Lower lobe of right lung (tissue), 2 donors: ENCODE results near the gene PPP1R14C. TPM values are rescaled to one million over a fixed set of nuclear protein-coding genes. Genes with fewer than 3 reads are reported as not detected.

Experiments
- ATAC-seq, 2 donors: fragments of 200-7000 bp; cut with Tn5 transposase; one replicate each; pipeline ENCODE4 v1.9.1; 2020 to 2022; ENCODE audit warnings: mild to moderate bottlenecking in 2 of 2, moderate library complexity in 2 of 2
- DNase-seq: peaks from one replicate; pipeline ENCODE4 v3.0.0-alpha.2; 2020
- H3K27ac ChIP-seq: fragments of 200-600 bp; one replicate; pipeline ENCODE4 v1.8.0; 2022
- H3K27me3 ChIP-seq: fragments of 200-600 bp; one replicate; pipeline ENCODE4 v1.8.0; 2022; ENCODE audit warnings: low read depth
- H3K36me3 ChIP-seq: fragments of 200-600 bp; one replicate; pipeline ENCODE4 v1.8.0; 2022; ENCODE audit warnings: mild to moderate bottlenecking
- H3K4me1 ChIP-seq: fragments of 200-600 bp; one replicate; pipeline ENCODE4 v1.8.0; 2022
- H3K4me3 ChIP-seq: fragments of 200-600 bp; one replicate; pipeline ENCODE4 v1.8.0; 2022; ENCODE audit warnings: mild to moderate bottlenecking
- H3K9me3 ChIP-seq: fragments of 200-600 bp; one replicate; pipeline ENCODE4 v1.8.0; 2022
- intact Hi-C: fragments of 100-400 bp; cut with DNase I; formaldehyde crosslinking; loops from one replicate; pipeline ENCODE4 v1.11.0; 2022
- total RNA-seq: library from RNA; stranded (reverse); fragmentation: NEBNext Ultra II Directional; extraction: Animal tissue kit (Norgen Biotek cat#: 25700); gene quantifications from one replicate; pipeline ENCODE4 v1.2.1, GENCODE V29; 2021
- TF ChIP-seq, protein P1 (sequence below): fragments of 200-600 bp; IDR thresholded peaks from one replicate; pipeline ENCODE4 v1.8.0; 2022; ENCODE audit warnings: antibody characterized with exemption, mild to moderate bottlenecking
- donor health status: DM: no; HTN: yes; CAD: no; lungs with severe emphysema.

PPP1R14C gene
- total RNA-seq, 1 donor from 2014 or later, result 15.4 TPM

DNA sequence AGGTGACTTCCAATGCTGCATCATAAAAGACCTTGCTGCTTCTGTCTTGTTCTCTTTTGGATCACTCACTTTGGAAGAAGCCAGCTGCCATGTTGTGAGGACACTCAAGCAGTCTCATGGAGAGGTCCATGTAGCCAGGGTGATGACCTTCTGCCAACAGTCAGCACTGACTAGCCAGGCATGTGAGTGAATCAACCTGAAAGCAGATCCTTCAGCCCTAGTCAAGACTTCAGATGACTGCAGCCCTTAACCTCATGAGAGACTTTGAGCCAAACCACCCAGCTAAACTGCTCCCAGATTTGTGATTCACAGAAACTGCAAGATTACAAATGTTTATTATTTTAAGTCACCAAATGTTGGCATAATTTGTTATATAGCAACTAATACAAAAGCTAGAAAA, 140.0 kb downstream of the PPP1R14C start:
- intact Hi-C loops, result no loop called here

GRCh38 chr6:150286460-150286859, 143.6 kb downstream of the PPP1R14C start:
- ATAC-seq, result no peak
- no peaks in the 10 kb centered on the region for H3K9me3 ChIP-seq
- no peak for DNase-seq
- no peaks in the 10 kb centered on the region for H3K36me3 ChIP-seq
- no peaks in the 10 kb centered on the region for H3K4me1 ChIP-seq
- no peak overlapping the region for H3K4me3 ChIP-seq
- no peaks in the 10 kb centered on the region for H3K27me3 ChIP-seq
- intact Hi-C loops, result no loop called here
- TF ChIP-seq, protein P1, sequence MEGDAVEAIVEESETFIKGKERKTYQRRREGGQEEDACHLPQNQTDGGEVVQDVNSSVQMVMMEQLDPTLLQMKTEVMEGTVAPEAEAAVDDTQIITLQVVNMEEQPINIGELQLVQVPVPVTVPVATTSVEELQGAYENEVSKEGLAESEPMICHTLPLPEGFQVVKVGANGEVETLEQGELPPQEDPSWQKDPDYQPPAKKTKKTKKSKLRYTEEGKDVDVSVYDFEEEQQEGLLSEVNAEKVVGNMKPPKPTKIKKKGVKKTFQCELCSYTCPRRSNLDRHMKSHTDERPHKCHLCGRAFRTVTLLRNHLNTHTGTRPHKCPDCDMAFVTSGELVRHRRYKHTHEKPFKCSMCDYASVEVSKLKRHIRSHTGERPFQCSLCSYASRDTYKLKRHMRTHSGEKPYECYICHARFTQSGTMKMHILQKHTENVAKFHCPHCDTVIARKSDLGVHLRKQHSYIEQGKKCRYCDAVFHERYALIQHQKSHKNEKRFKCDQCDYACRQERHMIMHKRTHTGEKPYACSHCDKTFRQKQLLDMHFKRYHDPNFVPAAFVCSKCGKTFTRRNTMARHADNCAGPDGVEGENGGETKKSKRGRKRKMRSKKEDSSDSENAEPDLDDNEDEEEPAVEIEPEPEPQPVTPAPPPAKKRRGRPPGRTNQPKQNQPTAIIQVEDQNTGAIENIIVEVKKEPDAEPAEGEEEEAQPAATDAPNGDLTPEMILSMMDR, result no peak
- no peak overlapping the region for H3K27ac ChIP-seq

More for the DNA sequence above, 140.0 kb downstream of the PPP1R14C start:
- TF ChIP-seq, protein P1, result no peak
- Histone ChIP-seq H3K27me3 (no peaks in the 10 kb centered on the region), H3K4me1 (no peaks in the 10 kb centered on the region), H3K9me3 (no peaks in the 10 kb centered on the region), H3K4me3 (no peak overlapping the region), H3K36me3 (no peaks in the 10 kb centered on the region), H3K27ac (no peak overlapping the region)
- DNase-seq (no peak), ATAC-seq (no peak)

- H3K9me3 ChIP-seq, result no peaks in the 10 kb centered on the region
- H3K4me1 ChIP-seq, result no peaks in the 10 kb centered on the region
- no peak overlapping the region for H3K4me3 ChIP-seq
- no peak for ATAC-seq
- H3K27me3 ChIP-seq, result no peaks in the 10 kb centered on the region
- no peaks in the 10 kb centered on the region for H3K36me3 ChIP-seq
- H3K27ac ChIP-seq, result no peak overlapping the region
- DNase-seq, result no peak
- intact Hi-C loops, result no loop called here
- TF ChIP-seq, protein P1, result no peak
Observed at GRCh38 chr6:150286912-150287311, 144.1 kb downstream of the PPP1R14C start.

DNA sequence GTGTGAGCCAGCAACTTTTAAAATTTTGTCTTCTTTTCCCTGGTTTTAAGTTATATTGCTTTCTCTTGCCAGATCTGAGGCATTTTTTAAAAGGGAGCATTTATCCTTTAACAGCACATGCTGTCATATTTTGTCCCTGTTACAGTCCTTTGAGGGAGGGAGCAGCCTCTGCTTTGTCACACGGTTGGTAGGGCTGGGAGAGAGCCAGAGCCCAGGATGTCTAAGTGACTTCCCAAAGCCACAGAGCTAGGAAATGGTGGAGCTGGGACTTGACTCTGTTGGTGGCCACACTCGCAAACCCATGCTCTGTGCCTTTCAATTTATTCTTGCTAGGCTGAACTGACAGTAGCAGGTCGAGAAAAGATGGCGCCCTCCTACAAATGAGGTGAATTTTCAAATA, 145.6 kb downstream of the PPP1R14C start:
- intact Hi-C loops, result no loop called here
- TF ChIP-seq, protein P1, result no peak
- H3K27me3 ChIP-seq, result no peaks in the 10 kb centered on the region
- ATAC-seq (no peak), DNase-seq (no peak)
- no peaks in the 10 kb centered on the region for H3K9me3 ChIP-seq
- H3K4me1 ChIP-seq, result peaks cover 3% of the 10 kb centered on the region
- H3K4me3 ChIP-seq, result no peak overlapping the region
- H3K36me3 ChIP-seq, result no peaks in the 10 kb centered on the region
- no peak overlapping the region for H3K27ac ChIP-seq

DNA sequence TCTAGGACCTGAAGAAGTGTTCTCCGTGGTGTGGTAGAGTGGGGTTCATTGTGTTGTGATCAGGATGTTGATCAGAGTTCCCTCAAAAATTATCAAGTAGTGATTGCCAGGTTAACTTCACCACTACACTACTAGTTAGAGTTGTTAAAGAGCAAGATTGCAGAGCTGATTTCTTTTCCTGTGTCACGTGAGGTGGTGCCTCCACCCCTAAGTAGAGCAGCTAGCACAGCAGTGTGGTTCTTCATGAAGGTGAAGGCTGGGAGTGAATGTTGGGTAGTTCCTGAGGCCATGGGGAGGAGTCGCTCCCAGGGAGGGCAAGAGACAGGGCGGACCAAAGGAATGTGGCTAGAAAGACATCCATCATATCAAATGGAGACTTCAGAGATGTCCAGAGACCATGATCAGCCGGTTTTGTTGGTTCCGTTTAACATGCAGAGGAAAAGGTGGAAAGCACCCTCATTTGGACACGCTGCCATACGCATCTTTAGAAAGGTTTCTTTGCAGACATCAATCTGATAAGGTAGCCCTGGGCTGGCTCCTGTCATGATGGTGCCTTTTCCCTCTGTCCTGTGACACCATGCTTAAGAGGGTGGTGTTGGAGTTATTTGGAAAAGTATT, 146.7 kb downstream of the PPP1R14C start:
- ATAC-seq, result no peak
- no peaks in the 10 kb centered on the region for H3K27me3 ChIP-seq
- intact Hi-C loops, result no loop called here
- TF ChIP-seq, protein P1, result no peak
- H3K36me3 ChIP-seq, result no peaks in the 10 kb centered on the region
- no peak overlapping the region for H3K27ac ChIP-seq
- peaks cover 6% of the 10 kb centered on the region for H3K4me1 ChIP-seq
- H3K4me3 ChIP-seq, result no peak overlapping the region
- no peaks in the 10 kb centered on the region for H3K9me3 ChIP-seq
- DNase-seq, result no peak
